Measurements from ENCODE around the gene VIPAS39.
A peak's percentile ranks its signal among the peaks of the same experiment; 100 is the strongest.

DNA sequence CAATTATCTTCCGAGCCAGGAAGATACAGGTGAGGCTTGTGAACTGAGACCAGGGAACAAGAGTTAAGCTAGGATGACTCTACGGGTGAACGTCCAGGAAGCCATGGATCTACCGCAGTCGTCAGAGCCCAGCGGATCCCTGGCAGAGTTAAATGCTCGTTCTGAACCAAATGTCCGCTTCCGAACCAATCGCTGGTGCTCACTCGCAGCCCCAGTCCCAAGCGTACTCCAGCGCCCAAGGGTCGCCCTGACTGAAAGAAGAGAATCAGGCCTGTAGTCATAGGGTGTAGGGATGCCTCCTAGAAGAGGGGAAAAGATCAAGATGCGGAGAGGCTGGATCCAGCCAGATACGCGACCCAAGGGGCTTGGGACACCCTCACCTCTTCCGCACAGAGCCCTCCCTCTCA, 283 bp downstream of the VIPAS39 start:
- TF ChIP-seq, protein P1, sequence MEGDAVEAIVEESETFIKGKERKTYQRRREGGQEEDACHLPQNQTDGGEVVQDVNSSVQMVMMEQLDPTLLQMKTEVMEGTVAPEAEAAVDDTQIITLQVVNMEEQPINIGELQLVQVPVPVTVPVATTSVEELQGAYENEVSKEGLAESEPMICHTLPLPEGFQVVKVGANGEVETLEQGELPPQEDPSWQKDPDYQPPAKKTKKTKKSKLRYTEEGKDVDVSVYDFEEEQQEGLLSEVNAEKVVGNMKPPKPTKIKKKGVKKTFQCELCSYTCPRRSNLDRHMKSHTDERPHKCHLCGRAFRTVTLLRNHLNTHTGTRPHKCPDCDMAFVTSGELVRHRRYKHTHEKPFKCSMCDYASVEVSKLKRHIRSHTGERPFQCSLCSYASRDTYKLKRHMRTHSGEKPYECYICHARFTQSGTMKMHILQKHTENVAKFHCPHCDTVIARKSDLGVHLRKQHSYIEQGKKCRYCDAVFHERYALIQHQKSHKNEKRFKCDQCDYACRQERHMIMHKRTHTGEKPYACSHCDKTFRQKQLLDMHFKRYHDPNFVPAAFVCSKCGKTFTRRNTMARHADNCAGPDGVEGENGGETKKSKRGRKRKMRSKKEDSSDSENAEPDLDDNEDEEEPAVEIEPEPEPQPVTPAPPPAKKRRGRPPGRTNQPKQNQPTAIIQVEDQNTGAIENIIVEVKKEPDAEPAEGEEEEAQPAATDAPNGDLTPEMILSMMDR (IDR thresholded peaks at IDR 0.05): no peak
- peak; percentile 73 for TF ChIP-seq POLR2A (IDR thresholded peaks at IDR 0.05)
